Measurements from ENCODE around the gene EHHADH.

DNA sequence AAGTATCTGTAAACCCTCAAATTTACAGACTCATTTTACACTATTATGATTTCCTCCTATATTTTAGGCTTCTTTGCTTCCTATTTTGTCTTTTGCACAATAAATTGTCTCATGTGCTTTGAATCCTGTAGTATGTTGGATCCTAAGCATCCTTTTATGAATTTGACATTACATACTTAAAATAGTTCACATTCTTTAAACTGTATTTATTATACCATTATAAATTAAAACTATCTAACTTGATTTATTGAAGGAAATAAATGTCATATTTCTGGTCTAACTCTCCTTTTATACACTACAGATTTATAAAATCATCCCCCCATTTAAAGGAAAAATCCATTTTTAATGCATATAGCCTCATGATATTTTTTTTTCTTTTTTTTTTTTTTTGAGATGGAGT is 32.6 kb downstream of the EHHADH start:
- TF ChIP-seq MYNN (CRISPR knock-in tag; IDR thresholded peaks at IDR 0.05; ENCODE audit: low read depth) (no peak), TAF1 (CRISPR knock-in tag; IDR thresholded peaks at IDR 0.05) (no peak), HIVEP1 (CRISPR knock-in tag; IDR thresholded peaks at IDR 0.05) (no peak), FOXK1 (CRISPR knock-in tag; IDR thresholded peaks at IDR 0.05; ENCODE audit: borderline replicate concordance, low read depth) (no peak)
